Left renal pelvis (tissue), 4 donors: ENCODE results near the gene KCTD5. TPM values are rescaled to one million over a fixed set of nuclear protein-coding genes. Genes with fewer than 3 reads are reported as not detected.
A peak's percentile ranks its signal among the peaks of the same experiment; 100 is the strongest.

Experiments used
- DNase-seq, 4 donors: peaks; one replicate each; pipeline ENCODE4 v3.0.0-alpha.2; 2013; ENCODE audit warnings: low read depth in 4 of 4, low spot score in 3 of 4
- polyA plus RNA-seq, 4 donors: library from polyadenylated mRNA; unstranded; fragments of 120-200 nt; gene quantifications; one replicate each; pipeline ENCODE4 v1.2.1, GENCODE V29; 2013; ENCODE audit not compliant: insufficient read length in 4 of 4

Gene KCTD5
- polyA plus RNA-seq, 4 donors: 19.2 to 26.0 (median 24.0) TPM

- DNase-seq: no peak
These were observed 63.0 kb downstream of the KCTD5 start for GRCh38 chr16:2745116-2745890.

GRCh38 chr16:2745961-2746360 is 63.6 kb downstream of the KCTD5 start:
- no peak for DNase-seq

- no peak for DNase-seq
These were observed 66.6 kb downstream of the KCTD5 start for GRCh38 chr16:2748757-2749455.

DNA sequence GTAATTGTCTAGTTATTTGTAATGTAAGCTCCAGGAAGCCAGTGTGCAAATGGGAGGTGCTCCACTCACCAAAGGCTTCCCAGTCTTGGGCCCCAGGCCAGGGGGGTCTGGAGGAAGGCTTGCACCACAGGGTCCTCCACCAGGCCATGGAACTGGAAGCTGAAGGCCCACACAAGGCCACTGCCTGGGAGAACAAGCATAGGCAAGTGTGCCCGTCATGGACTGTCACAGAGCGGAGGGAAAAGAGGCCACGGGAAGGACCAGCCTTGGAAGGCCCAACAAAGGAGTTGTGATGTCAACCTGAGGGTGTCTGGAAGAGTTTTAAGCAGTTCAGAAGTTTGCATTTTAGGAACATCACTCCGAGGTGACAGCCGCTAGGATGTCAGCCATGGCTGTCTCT is 67.2 kb downstream of the KCTD5 start:
- DNase-seq: no peak

DNA sequence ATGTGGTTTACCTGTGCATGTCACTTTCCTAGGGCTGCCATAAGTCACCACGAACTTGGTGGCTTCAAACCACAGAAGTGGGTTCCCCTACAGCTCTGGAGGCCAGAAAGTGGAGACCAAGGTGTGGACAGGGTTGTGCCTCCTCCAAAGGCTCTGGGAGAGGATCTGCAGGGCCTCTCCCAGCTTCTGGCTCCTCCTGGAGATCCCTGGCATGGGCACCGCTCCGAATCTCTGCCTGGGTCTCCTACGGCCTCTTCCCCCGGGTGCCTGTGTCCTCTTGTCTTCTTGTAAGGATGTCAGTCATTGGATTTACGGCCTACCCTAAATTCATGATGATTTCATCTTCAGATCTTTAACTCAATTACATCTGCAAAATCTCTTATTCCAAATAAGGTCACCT is 67.6 kb downstream of the KCTD5 start:
- DNase-seq: no peak

DNA sequence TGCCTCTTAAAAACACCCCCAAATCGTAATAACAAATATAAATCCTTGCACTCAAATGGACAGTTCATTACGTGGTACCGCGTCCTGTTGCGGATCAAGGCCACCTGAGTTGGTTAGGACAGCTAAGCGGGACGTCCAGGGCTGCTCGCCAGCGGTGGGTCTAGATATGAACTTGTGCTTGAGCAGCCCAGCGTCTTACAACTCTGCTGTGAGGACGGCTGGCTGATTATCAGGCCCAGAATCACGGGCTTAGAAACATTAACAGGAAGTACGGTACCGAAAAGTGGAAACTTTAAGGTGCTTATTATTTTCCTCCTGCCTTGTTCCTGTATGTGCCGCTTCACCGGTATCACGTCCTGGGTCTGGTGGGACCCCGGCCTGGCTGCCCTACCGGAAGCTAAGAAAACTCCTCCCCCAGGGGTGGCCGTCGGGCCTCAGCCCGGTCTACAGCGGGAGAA is 69.3 kb downstream of the KCTD5 start:
- DNase-seq: peak in 2 of 4 donors; percentile 33 to 34

- peak; percentile 94 to 99 (median 95) for DNase-seq
These were observed 69.9 kb downstream of the KCTD5 start, which contains the start of gene SRRM2 for GRCh38 chr16:2752035-2752849. Gene SRRM2 (plus strand): TSS chr16:2752638. CDS start chr16:2756365, 3,727 bp downstream.

DNA sequence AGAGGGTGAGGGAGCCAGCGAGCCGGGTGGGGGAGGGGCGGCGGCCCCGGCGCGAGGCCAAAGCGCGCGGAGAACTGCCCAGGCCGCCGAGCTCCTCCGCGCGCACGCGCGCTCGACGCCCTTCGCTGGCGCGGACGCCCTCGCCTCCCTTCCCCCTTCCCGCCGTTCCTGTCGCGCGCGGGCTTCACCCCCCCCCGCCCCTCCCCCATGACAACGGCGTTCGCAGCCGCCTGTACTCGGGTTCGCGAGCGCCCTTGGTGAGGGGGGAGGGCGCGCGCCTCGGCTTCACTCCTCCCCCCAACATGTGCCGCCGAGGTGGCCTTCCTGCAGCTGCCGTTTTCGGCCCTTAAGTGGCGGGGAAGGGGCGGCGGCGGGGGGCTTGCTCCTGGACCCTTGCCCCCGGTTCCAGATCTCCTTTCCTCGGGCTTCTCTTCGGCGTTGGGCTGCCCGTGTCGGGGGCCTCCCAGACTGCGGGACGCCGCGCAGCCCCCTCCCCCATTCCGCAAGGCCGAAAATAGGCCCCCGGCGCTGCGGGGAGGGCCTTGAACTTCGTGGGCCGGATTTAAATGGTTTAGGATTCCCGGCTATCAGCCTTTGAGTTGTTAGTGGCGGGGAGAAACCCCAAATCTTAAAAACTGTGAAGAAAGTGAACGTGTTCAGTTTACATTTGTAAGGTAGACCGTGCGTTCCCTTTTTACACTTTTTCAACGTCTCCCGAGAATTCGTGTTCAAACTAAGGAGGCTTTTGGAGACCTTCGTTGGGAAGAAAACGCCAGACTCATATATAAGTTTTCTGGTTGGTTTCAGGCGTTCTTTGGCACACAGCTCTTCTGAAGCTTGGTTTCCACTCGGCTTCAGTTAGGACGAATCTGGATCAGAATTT is 70.8 kb downstream of the KCTD5 start:
- peak; percentile 62 to 70 (median 67) for DNase-seq

GRCh38 chr16:2753733-2754020 is 71.4 kb downstream of the KCTD5 start:
- DNase-seq: no peak

- no peak for DNase-seq
These were observed 72.8 kb downstream of the KCTD5 start for GRCh38 chr16:2755158-2755557.

DNA sequence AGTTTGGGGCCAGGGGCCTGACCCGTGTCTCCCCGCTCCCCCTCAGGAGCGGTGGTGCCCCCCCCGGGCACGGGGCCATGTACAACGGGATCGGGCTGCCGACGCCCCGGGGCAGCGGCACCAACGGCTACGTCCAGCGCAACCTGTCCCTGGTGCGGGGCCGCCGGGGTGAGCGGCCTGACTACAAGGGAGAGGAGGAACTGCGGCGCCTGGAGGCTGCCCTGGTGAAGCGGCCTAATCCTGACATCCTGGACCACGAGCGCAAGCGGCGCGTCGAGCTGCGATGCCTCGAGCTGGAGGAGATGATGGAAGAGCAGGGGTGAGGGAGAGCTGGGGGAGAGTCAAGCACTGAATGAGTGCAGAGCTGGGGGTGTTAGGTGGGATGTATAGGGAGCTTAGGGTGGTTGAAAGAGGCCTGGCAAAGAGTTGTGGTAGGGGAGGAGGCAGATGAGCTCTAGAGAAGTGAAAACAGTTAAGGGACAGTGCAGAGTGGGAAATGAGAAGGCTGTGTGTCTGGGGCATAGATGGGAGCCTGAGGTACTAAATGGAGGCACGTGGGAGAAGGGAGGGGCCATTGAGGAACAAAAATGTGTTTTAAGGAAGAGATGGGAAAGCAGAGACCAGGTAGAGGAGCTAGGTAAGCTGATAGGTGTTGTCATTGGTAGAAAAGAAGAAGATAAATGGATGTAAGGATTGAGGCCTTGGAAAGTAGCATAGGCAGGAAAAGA is 74.1 kb downstream of the KCTD5 start:
- no peak for DNase-seq

DNA sequence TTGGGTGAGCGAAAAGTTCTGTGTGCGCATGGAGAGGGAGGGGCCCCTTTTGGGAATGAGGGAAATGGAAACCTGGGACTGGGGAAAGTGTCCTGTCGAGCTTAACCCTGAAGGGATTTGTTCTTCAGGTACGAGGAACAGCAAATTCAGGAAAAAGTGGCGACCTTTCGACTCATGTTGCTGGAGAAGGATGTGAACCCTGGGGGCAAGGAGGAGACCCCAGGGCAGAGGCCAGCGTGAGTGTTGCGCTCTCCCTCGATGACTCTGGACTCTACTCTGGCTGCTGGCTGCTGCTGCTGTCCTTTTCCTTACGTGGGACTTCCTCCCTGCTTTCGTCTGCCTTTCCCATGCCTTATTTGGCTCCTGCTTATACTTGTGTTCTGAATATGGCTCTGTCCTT is 75.0 kb downstream of the KCTD5 start:
- no peak for DNase-seq

Other genes starting within 250 kb of the KCTD5 start
- gene TEDC2, start 222.4 kb upstream of the KCTD5 start, polyA plus RNA-seq: 10 to 100 TPM in 2 of 4 donors, 1 to 10 TPM in 2; 6.1 to 14.6 (median 10.1) TPM
- gene NTN3, start 211.2 kb upstream of the KCTD5 start, polyA plus RNA-seq: 1 to 10 TPM; 2.1 to 5.0 (median 2.6) TPM
- 10 to 100 TPM; 15.1 to 22.7 (median 18.3) TPM for gene TBC1D24, start 207.4 kb upstream of the KCTD5 start, polyA plus RNA-seq
- gene ATP6V0C, start 168.6 kb upstream of the KCTD5 start, polyA plus RNA-seq: 100 to 1,000 TPM; 127 to 274 (median 170) TPM
- gene AMDHD2, start 162.2 kb upstream of the KCTD5 start, polyA plus RNA-seq: 10 to 100 TPM; 11.7 to 38.5 (median 23.0) TPM
- 1 to 10 TPM; 1.9 to 7.1 (median 3.5) TPM for gene CEMP1, start 151.1 kb upstream of the KCTD5 start, polyA plus RNA-seq
- 10 to 100 TPM; 40.2 to 54.3 (median 46.8) TPM for gene PDPK1, start 144.5 kb upstream of the KCTD5 start, polyA plus RNA-seq
- gene PRSS27, start 37.7 kb downstream of the KCTD5 start, polyA plus RNA-seq: 1 to 10 TPM in 2 of 4 donors, under 1 TPM in 2; 0.73 to 1.9 (median 1.0) TPM
- 100 to 1,000 TPM; 437 to 838 (median 600) TPM for gene SRRM2, start 70.1 kb downstream of the KCTD5 start, polyA plus RNA-seq
- gene ELOB, start 94.8 kb downstream of the KCTD5 start, polyA plus RNA-seq: 100 to 1,000 TPM; 211 to 300 (median 224) TPM
- under 1 TPM in 3 of 4 donors, not detected in 1; 0.18 to 0.80 (median 0.20) TPM for gene PRSS33, start 105.0 kb downstream of the KCTD5 start, polyA plus RNA-seq
- not detected for gene PRSS41, start 115.9 kb downstream of the KCTD5 start, polyA plus RNA-seq
- under 1 TPM in 1 of 4 donors, not detected in 3; 0.44 TPM for gene PRSS21, start 134.7 kb downstream of the KCTD5 start, polyA plus RNA-seq
- under 1 TPM in 3 of 4 donors, not detected in 1; 0.42 to 0.50 (median 0.47) TPM for gene ZG16B, start 147.8 kb downstream of the KCTD5 start, polyA plus RNA-seq
- gene PRSS22, start 175.6 kb downstream of the KCTD5 start, polyA plus RNA-seq: 10 to 100 TPM in 1 of 4 donors, 1 to 10 TPM in 2, under 1 TPM in 1; 0.35 to 14.5 (median 6.9) TPM
- 10 to 100 TPM; 21.1 to 30.0 (median 23.1) TPM for gene FLYWCH2, start 200.7 kb downstream of the KCTD5 start, polyA plus RNA-seq
- gene FLYWCH1, start 229.4 kb downstream of the KCTD5 start, polyA plus RNA-seq: 10 to 100 TPM; 14.9 to 35.3 (median 18.5) TPM